Activated T-helper 2 cell treated with anti-CD3 and anti-CD28 coated beads, Interferon-gamma antibody, Interleukin-2, Interleukin-4, amounts not matched to agents 10 μg/mL and 5 μg/mL and 100 μg/mL, durations not matched to agents 14 hours and 24 hours and 36 hours (primary cell): ENCODE measurements around the gene PUDP. TPM values are rescaled to one million over a fixed set of nuclear protein-coding genes. Genes with fewer than 3 reads are reported as not detected.
"Not testable (repeated sequence)": the region's sequence is repeated elsewhere in the genome, so short reads cannot be mapped to it uniquely, and the experiment has no call there.

Source experiments
- DNase-seq: peaks from one replicate; pipeline ENCODE4 v3.0.0; 2021; ENCODE audit warnings: low spot score
- H3K27ac Mint-ChIP-seq: one replicate; pipeline ENCODE4 v1.8.0; 2021; ENCODE audit warnings: mixed read lengths
- H3K27me3 Mint-ChIP-seq: one replicate; pipeline ENCODE4 v1.8.0; 2021; ENCODE audit warnings: low read depth, mixed read lengths
- H3K36me3 Mint-ChIP-seq: one replicate; pipeline ENCODE4 v1.8.0; 2021; ENCODE audit warnings: low read depth, mixed read lengths
- H3K4me1 Mint-ChIP-seq: one replicate; pipeline ENCODE4 v1.8.0; 2021; ENCODE audit warnings: low read depth, mixed read lengths
- H3K4me3 Mint-ChIP-seq: one replicate; pipeline ENCODE4 v1.8.0; 2021; ENCODE audit warnings: low read depth, mild to moderate bottlenecking, moderate library complexity, mixed read lengths
- H3K9me3 Mint-ChIP-seq: one replicate; pipeline ENCODE4 v1.8.0; 2021; ENCODE audit warnings: mixed read lengths
- intact Hi-C: fragments of 100-400 bp; cut with micrococcal nuclease; formaldehyde crosslinking; loops from one replicate; pipeline ENCODE4 v1.15.1; 2023
- total RNA-seq: library from RNA; stranded (reverse); gene quantifications from 2 replicates; pipeline ENCODE4 v1.2.3, GENCODE V29; 2022

The PUDP gene
- total RNA-seq: 16.3 and 16.7 TPM in 2 replicates

DNA sequence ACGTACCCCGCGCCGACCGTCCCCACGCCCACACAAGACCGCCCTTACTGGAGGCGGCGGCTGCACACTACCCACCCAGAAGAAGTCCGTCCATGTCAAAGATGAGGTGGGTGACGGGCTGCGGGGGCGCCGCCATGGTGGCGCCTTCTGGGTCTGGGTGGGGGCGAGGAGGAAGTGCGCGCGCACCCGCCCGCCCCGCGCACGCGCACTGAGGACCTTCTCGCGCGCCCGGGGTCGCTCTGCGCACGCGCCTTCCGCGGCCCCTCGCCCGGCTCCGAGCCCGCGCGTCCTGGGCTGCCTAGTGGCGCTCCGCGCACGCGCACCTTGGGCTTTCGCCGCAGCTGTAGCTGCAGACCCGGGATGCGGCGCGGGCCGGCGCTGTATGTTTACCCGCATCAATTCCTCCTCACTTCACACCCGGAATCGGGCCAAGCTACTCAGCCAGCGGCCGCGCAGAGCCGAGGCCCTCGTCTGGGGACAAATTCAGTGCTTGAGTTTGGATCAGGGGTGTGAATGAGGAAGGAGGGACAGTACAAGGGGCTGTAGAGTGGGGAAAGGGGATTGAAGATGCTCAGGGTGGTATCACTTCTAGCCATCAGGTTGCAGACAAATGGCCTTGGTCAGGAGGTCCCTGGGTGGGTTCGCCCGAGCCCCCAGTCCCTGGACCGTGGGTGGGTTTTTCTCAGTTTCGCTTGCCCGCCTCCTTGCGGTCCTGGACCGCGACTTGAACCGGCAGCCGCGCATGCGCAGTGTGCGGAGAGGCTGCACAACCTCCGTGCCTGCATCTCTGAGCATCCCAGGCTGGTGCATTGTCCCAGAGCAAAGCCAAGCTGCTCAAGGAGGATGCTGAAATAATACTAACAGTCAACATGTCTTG lies at the start of gene PUDP:
Gene PUDP (minus strand): TSS at position 176 of the 877 bp plus-strand sequence. CDS start 40 bp downstream, at position 136.
- peaks cover 13% of the 10 kb centered on the region for H3K4me1 Mint-ChIP-seq

DNA sequence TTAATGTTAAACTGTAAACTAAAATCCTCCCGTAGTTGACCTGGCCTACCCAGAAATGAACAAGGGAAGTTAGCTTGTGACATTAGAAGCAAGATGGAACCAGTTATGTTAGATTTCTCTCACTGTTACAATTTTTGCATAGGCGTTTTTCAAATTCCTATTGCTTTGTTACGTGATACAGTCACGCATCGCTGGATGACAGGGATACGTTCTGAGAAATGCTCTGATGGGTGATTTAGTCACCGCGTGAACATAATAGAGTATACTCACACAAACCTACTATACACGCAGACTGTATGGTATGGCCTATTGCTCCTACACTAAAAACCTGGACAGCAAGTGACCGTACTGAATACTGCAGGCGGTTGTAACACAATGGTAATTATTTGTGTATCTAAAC lies 46.7 kb upstream of the PUDP start:
- no peaks in the 10 kb centered on the region for H3K4me1 Mint-ChIP-seq
- H3K9me3 Mint-ChIP-seq: no peaks in the 10 kb centered on the region
- intact Hi-C loops: no loop called here
- no peak overlapping the region for H3K27ac Mint-ChIP-seq
- no peaks in the 10 kb centered on the region for H3K27me3 Mint-ChIP-seq
- no peaks in the 10 kb centered on the region for H3K36me3 Mint-ChIP-seq
- H3K4me3 Mint-ChIP-seq: no peak overlapping the region
- no peak for DNase-seq

More for the DNA sequence above, at the start of gene PUDP:
- H3K27me3 Mint-ChIP-seq: no peaks in the 10 kb centered on the region
- peak; percentile 79 for DNase-seq
- H3K4me3 Mint-ChIP-seq: peak within 1 kb of the TSS; percentile 82
- peaks cover 5% of the 10 kb centered on the region for H3K36me3 Mint-ChIP-seq
- no peaks in the 10 kb centered on the region for H3K9me3 Mint-ChIP-seq
- intact Hi-C loops: loop anchor here (1.0 to 2.0 kb wide), 2 partner anchors 63 to 89 kb away; no protein-coding TSS in a partner anchor
- peak within 1 kb of the TSS; percentile 77 for H3K27ac Mint-ChIP-seq

DNA sequence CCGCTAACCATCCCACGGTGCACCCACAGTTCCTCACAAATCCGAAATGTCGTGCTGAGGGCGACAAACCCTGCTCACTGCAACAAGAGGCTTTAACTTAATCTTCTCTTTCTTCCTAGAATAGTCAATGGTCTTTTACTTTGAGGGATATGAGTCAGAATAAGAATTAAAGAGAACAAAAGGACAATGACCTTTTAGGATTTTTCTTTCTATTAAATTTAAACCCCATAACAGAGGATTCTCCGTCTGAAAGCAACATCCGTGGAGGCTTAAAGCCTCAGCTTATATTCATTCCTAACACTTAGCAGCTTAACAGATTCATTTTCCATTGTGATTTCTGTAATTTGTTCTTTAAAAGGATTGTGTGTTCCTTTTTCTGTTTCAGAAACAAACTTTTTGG lies 44.9 kb upstream of the PUDP start:
- Mint-ChIP-seq H3K36me3 (no peaks in the 10 kb centered on the region), H3K9me3 (no peaks in the 10 kb centered on the region), H3K4me3 (no peak overlapping the region), H3K27me3 (no peaks in the 10 kb centered on the region), H3K4me1 (no peaks in the 10 kb centered on the region), H3K27ac (no peak overlapping the region)
- DNase-seq: no peak
- intact Hi-C loops: no loop called here

DNA sequence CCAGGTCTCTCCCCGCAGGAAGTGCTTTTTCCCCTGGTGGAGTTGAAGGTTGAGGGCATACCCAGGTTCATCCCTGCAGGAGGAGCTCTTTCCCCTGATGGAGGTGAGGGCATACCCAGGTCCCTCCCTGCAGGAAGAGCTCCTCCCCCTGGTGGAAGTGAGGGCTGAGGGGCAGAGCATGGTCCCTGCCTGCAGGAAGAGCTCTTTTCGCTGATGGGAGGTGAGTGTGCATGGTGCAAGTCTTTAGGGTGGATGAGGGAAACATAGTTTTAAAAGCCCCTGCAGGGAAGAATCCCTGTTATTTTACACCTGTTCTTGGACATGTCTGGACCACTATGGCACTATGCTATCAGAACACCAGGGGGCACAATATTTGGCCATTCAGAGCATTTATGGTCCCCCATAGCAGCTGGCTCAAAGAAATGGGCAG lies 43.7 kb upstream of the PUDP start:
- H3K4me1 Mint-ChIP-seq: no peaks in the 10 kb centered on the region
- H3K27ac Mint-ChIP-seq: no peak overlapping the region
- DNase-seq: no peak
- no peaks in the 10 kb centered on the region for H3K36me3 Mint-ChIP-seq
- no peaks in the 10 kb centered on the region for H3K27me3 Mint-ChIP-seq
- intact Hi-C loops: no loop called here
- H3K4me3 Mint-ChIP-seq: no peak overlapping the region
- H3K9me3 Mint-ChIP-seq: no peaks in the 10 kb centered on the region

DNA sequence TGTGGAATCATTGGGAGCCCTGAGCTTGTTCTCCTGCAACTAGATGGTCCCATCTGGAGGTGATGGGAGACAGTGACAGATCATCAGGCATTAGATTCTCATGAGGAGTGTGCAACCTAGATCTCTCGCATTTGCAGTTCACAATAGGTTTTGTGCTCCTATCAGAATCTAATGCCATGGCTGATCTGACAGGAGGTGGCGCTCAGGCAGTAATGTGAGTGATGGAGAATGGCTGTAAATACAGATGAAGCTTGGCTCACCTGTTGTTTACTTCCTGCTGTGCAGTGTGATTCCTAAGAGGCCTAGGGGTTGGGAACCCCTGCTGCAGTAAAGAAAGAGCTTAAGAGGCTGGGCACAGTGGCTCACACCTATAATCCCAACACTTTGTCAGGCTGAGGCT lies 42.2 kb upstream of the PUDP start:
- intact Hi-C loops: no loop called here
- Mint-ChIP-seq H3K4me1 (no peaks in the 10 kb centered on the region), H3K9me3 (no peaks in the 10 kb centered on the region), H3K36me3 (no peaks in the 10 kb centered on the region), H3K27ac (no peak overlapping the region), H3K4me3 (no peak overlapping the region), H3K27me3 (no peaks in the 10 kb centered on the region)
- no peak for DNase-seq

DNA sequence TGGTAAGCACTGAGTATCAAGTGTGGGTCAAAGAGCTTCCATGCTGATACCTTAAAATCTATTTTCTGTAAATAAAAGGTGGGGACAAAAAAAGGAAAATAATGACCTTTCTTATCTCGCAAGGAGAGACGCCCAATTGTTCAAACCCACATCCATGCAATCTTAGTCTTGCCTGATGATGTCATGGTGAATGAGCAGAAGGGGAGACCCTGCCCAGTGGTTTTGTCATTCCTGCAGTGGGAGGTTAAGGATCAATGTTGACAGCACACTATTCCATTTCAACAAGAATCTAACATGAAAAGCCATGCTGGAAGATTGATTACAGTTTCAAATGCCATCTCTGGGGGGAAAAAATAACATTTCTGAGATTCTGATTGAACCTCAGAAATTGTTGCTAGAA lies 40.7 kb upstream of the PUDP start:
- DNase-seq: no peak
- Mint-ChIP-seq H3K27ac (no peak overlapping the region), H3K36me3 (no peaks in the 10 kb centered on the region), H3K4me1 (no peaks in the 10 kb centered on the region), H3K27me3 (no peaks in the 10 kb centered on the region), H3K4me3 (no peak overlapping the region), H3K9me3 (no peaks in the 10 kb centered on the region)
- intact Hi-C loops: no loop called here

DNA sequence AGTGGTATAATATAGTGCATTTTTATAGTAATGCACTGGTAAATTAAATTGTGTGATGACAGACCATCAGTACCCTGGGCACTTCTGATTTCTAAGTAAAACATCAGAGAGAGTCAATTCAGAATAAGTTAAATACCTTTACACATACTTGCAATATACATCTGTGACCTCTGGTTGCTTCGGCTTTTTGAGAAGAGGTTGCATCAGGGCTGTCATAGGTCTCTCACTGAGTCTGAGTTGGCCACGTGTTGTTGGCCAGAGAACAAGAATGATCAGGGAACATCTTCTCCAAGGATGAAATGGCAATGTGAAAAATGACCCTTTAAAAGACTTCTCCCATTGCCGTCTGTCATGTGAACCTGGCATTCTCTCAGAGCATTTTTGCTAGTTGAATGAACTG lies 36.9 kb upstream of the PUDP start:
- no peak overlapping the region for H3K4me3 Mint-ChIP-seq
- H3K27ac Mint-ChIP-seq: no peak overlapping the region
- DNase-seq: no peak
- no peaks in the 10 kb centered on the region for H3K27me3 Mint-ChIP-seq
- no peaks in the 10 kb centered on the region for H3K9me3 Mint-ChIP-seq
- H3K4me1 Mint-ChIP-seq: no peaks in the 10 kb centered on the region
- intact Hi-C loops: no loop called here
- no peaks in the 10 kb centered on the region for H3K36me3 Mint-ChIP-seq

DNA sequence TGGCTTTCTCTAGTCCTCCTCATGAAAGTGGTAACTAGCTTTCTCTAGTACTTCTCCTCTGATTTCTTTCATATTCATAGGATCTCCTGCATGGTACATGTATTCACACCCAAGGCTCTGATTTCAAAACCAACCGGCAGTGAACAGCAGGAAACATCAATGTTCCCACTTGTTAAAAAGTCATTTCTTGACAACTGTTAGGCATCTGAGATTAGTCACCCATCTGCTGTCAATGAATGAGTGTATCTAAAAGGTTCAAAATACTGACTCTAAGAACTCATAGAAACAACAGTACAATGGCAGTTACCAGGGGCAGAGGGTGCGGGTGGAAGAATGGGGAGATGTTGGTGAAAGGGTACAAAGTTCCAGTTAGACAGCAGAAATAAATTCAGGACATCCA lies 31.5 kb upstream of the PUDP start:
- H3K27me3 Mint-ChIP-seq: no peaks in the 10 kb centered on the region
- H3K4me3 Mint-ChIP-seq: no peak overlapping the region

DNA sequence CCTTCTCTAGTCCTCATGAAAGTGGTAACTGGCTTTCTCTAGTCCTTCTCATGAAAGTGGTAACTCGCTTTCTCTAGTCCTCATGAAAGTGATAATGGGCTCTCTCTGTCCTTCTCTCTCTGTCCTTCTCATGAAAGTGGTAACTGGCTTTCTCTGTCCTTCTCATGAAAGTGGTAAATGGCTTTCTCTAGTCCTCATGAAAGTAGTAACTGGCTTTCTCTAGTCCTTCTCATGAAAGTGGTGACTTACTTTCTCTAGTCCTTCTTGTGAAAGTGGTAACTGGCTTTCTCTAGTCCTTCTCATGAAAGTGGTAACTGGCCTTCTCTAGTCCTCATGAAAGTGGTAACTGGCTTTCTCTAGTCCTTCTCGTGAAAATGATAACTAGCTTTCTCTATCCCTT lies 30.9 kb upstream of the PUDP start:
- H3K27me3 Mint-ChIP-seq, intact Hi-C loops, H3K27ac Mint-ChIP-seq, DNase-seq, H3K36me3 Mint-ChIP-seq, H3K9me3 Mint-ChIP-seq, H3K4me1 Mint-ChIP-seq, H3K4me3 Mint-ChIP-seq: not testable (repeated sequence)

More for the DNA sequence above, 31.5 kb upstream of the PUDP start:
- no peaks in the 10 kb centered on the region for H3K9me3 Mint-ChIP-seq
- no peaks in the 10 kb centered on the region for H3K36me3 Mint-ChIP-seq
- peaks cover 5% of the 10 kb centered on the region for H3K4me1 Mint-ChIP-seq
- intact Hi-C loops: no loop called here
- no peak for DNase-seq
- H3K27ac Mint-ChIP-seq: no peak overlapping the region

DNA sequence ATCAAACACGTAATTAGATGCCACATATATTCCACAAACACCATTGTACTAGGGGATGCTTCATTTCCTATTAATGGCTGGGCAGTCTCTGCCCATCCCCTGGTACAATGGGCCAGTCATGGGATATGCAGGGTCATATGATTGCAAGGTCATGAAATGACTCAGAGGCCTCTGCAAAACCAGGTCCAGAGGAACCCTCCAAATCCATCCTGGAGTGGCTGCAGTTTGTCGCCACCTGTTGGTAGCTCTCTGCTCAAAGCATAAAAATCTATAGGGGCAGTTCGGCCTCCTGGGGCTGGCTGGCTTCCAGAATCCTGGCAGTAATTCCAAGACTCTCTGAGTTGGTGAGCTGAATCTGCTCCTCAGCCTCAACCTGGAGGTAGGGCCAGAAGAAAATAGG lies 22.9 kb upstream of the PUDP start:
- H3K4me3 Mint-ChIP-seq: no peak overlapping the region
- no peak for DNase-seq
- intact Hi-C loops: no loop called here
- H3K27ac Mint-ChIP-seq: no peak overlapping the region
- no peaks in the 10 kb centered on the region for H3K27me3 Mint-ChIP-seq
- H3K9me3 Mint-ChIP-seq: no peaks in the 10 kb centered on the region
- H3K36me3 Mint-ChIP-seq: no peaks in the 10 kb centered on the region
- no peaks in the 10 kb centered on the region for H3K4me1 Mint-ChIP-seq

DNA sequence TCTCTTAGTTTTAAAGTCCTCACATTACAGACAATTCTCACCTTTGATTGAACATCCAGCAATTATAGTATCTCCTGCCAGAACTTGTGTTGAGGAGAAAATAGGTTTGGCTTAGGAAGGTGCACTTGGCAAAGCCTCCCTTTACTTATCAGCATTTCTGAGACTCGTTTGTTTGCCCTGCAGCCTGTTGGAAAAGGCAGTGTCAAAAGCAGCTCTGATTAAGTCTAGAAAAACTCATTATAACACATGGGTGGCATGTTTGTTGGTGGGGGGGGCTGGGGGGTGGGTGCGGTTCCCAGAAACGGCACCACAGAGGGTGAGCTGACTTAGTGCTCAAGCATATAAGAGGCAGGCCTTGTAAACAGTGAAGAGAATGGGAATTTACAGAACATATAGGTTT lies 21.7 kb upstream of the PUDP start:
- no peak for DNase-seq
- Mint-ChIP-seq H3K27ac (no peak overlapping the region), H3K9me3 (no peaks in the 10 kb centered on the region), H3K27me3 (no peaks in the 10 kb centered on the region), H3K36me3 (no peaks in the 10 kb centered on the region), H3K4me1 (no peaks in the 10 kb centered on the region), H3K4me3 (no peak overlapping the region)
- intact Hi-C loops: no loop called here

DNA sequence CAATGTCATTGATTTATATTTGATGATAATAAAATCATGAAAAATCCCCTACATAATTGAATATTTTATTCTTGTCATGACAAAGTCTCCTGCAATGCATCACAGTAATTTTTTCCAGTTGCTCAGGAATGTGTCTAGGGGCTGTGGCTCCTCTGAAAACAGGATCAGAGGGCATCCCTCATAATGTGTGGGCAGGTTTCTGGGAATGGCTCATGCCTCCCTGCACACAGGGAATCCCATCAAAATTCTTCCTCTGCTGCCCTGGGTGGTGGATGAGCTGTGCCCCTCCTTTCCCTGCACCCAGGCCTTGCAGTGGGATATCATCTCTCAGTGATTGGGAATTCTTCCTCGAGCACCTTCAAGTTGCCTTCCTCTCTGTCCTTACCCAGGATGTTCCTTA lies 20.4 kb upstream of the PUDP start:
- no peaks in the 10 kb centered on the region for H3K4me1 Mint-ChIP-seq
- H3K36me3 Mint-ChIP-seq: no peaks in the 10 kb centered on the region
- no peak overlapping the region for H3K4me3 Mint-ChIP-seq
- no peaks in the 10 kb centered on the region for H3K27me3 Mint-ChIP-seq
- DNase-seq: no peak
- no peak overlapping the region for H3K27ac Mint-ChIP-seq
- intact Hi-C loops: no loop called here
- no peaks in the 10 kb centered on the region for H3K9me3 Mint-ChIP-seq

DNA sequence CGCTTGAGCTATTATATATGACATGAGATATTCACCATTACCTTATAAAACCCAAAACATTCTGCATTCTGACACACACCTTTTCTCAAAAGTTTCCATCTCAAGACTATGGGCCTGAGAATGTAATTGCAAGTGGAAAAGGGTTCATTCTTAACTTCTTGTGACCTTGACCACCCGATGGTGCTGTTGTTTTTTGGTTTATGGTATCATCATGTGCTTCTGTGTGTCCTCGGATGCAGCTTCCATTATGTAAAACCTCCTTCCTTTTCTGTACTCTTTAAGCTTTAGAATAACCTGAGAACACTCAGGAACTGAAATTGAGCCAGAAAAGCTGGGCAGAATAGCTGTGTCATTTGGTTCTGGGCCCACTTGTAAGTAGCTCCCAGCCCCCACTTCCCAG lies 16.2 kb upstream of the PUDP start:
- Mint-ChIP-seq H3K36me3 (no peaks in the 10 kb centered on the region), H3K4me1 (no peaks in the 10 kb centered on the region), H3K9me3 (no peaks in the 10 kb centered on the region), H3K27ac (no peak overlapping the region), H3K4me3 (no peak overlapping the region), H3K27me3 (peaks cover 2% of the 10 kb centered on the region)
- intact Hi-C loops: no loop called here
- DNase-seq: no peak
